ENCODE data around the gene SCO1. TPM values are rescaled to one million over a fixed set of nuclear protein-coding genes. Genes with fewer than 3 reads are reported as not detected.

SCO1 gene
- total and polyA plus RNA-seq, 2 of the 4 experiments (the other 2 are of a cell fraction): 17.0 to 21.7 TPM

GRCh38 chr17:10741416-10742135, 44.2 kb upstream of the SCO1 start:
- Histone ChIP-seq H2AK9ac (replicated peaks; ENCODE audit: low read depth, low read length, poor library complexity) (no peak overlapping the region), H2BK5ac (ENCODE audit: low read depth, low read length, poor library complexity, severe bottlenecking) (no peak overlapping the region), H3K36me3 (ENCODE audit: control insufficient read depth, insufficient read depth, low read length) (no peaks in the 10 kb centered on the region), H4K91ac (ENCODE audit: insufficient read depth, low read depth, low read length) (no peak overlapping the region), H3K9me1 (ENCODE audit: insufficient read depth, low read length) (no peaks in the 10 kb centered on the region), H3K79me1 (ENCODE audit: low read depth in 1 of 2, low read length in 2 of 2) (no peaks in the 10 kb centered on the region), H2BK20ac (ENCODE audit: low read depth, low read length) (no peak overlapping the region), H3K4me1 (ENCODE audit: control insufficient read depth, insufficient read depth, low read length) (no peaks in the 10 kb centered on the region), H3K56ac (ENCODE audit: extremely low read depth, insufficient read depth, low read length) (no peak overlapping the region), H3K4ac (ENCODE audit: low read depth, low read length) (no peak overlapping the region), H3K9me3 (ENCODE audit: control insufficient read depth, insufficient read depth, low read length) (no peaks in the 10 kb centered on the region), H2AK5ac (ENCODE audit: low read depth, low read length) (no peak overlapping the region), H3K14ac (replicated peaks; ENCODE audit: low read depth, low read length) (no peak overlapping the region), H2AFZ (replicated peaks; ENCODE audit: low read length, poor library complexity) (no peak overlapping the region), H2BK120ac (ENCODE audit: low read depth, low read length) (no peak overlapping the region), H3K23ac (ENCODE audit: low read depth, low read length) (no peak overlapping the region), H4K8ac (ENCODE audit: low read depth in 2 of 2, low read length in 2 of 2) (no peak overlapping the region), H2BK15ac (ENCODE audit: low read depth, low read length) (no peak overlapping the region), H3K18ac (ENCODE audit: low read depth, low read length) (no peak overlapping the region), H3K27ac (ENCODE audit: insufficient read depth, low read length) (no peak overlapping the region), H3K9ac (ENCODE audit: low read depth, low read length) (no peak overlapping the region), H3K27me3 (ENCODE audit: control insufficient read depth, insufficient read depth, low read length) (peaks cover 14% of the 10 kb centered on the region), H4K20me1 (ENCODE audit: insufficient read depth, low read length) (no peaks in the 10 kb centered on the region), H3K4me3 (ENCODE audit: insufficient read depth, low read depth, low read length) (no peak overlapping the region), H4K5ac (ENCODE audit: low read depth, low read length) (no peak overlapping the region), H3K4me2 (ENCODE audit: low read depth, low read length) (no peak overlapping the region)
- dilution Hi-C loops (cut with HindIII; ENCODE audit: low sequenced_read_pairs, unreplicated experiment) (no loop called here), intact Hi-C loops (cut with micrococcal nuclease) (no loop called here), in situ Hi-C loops (cut with MboI; ENCODE audit: low sequenced_read_pairs) (no loop called here)
- 50% methylated on average over 2 of the region's 10 CpGs; no CpG with 5 or more reads in 1 of the 2 experiments for WGBS, 2 experiments (ENCODE audit: extremely low coverage in 2 of 2, insufficient read length in 1 of 2)
- no peak for TF ChIP-seq CHD1 (IDR thresholded peaks at IDR 0.05; ENCODE audit: low read depth, low read length)
- no peak for TF ChIP-seq ELK1 (IDR thresholded peaks at IDR 0.05; ENCODE audit: borderline replicate concordance, low read depth, low read length)
- no peak for TF ChIP-seq FOS (IDR thresholded peaks at IDR 0.05; ENCODE audit: low read depth, low read length)
- TF ChIP-seq BHLHE40 (IDR thresholded peaks at IDR 0.05; ENCODE audit: low read depth, low read length): no peak
- no peak for TF ChIP-seq RAD21 (IDR thresholded peaks at IDR 0.05; ENCODE audit: low read length)
- TF ChIP-seq USF2 (IDR thresholded peaks at IDR 0.05; ENCODE audit: low read depth, low read length): no peak
- TF ChIP-seq SMC3 (IDR thresholded peaks at IDR 0.05; ENCODE audit: low read depth, low read length): no peak
- TF ChIP-seq POLR2A (IDR thresholded peaks at IDR 0.05; ENCODE audit: low read depth, low read length): no peak
- TF ChIP-seq MAZ (IDR thresholded peaks at IDR 0.05; ENCODE audit: borderline replicate concordance, low read depth, low read length): no peak
- ATAC-seq (ENCODE audit: low read depth): no peak
- CTCF ChIA-PET: interaction anchor here (0.6 kb wide), 1 partner anchor 134 kb away, joined by 3 read pairs; no protein-coding TSS in a partner anchor
- POLR2A ChIA-PET (ENCODE audit: unreplicated experiment): interaction anchor here (0.6 kb wide), 1 partner anchor 1254 kb away, joined by 5 read pairs; no protein-coding TSS in a partner anchor
- no peak for DNase-seq
- BruUV-seq (replicated peaks): no TSS peak
